Activated CD4-positive, alpha-beta T cell treated with anti-CD3 and anti-CD28 coated beads, Interleukin-2, amount 50 U/mL, for 1 hour (primary cell): ENCODE results near the gene PAGR1.
A peak's percentile ranks its signal among the peaks of the same experiment; 100 is the strongest.
"Not testable (repeated sequence)": the region's sequence is repeated elsewhere in the genome, so short reads cannot be mapped to it uniquely, and the experiment has no call there.

Experiments used
- DNase-seq: peaks from one replicate; pipeline ENCODE4 v3.0.0-alpha.2; 2020

PAGR1 gene

DNA sequence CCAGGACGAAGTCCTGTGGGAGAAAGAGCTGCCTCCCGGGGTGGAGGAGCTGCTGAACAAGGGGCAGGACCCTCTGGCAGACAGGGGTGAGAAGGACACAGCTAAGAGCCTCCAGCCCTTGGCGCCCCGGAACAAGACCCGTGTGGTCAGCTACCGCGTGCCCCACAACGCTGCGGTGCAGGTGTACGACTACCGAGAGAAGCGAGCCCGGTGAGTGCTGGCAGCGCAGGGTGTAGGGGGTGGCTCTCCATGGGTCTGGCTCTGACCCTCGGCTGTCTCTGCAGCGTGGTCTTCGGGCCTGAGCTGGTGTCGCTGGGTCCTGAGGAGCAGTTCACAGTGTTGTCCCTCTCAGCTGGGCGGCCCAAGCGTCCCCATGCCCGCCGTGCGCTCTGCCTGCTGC is 25.7 kb downstream of the PAGR1 start:
- DNase-seq, result no peak

DNA sequence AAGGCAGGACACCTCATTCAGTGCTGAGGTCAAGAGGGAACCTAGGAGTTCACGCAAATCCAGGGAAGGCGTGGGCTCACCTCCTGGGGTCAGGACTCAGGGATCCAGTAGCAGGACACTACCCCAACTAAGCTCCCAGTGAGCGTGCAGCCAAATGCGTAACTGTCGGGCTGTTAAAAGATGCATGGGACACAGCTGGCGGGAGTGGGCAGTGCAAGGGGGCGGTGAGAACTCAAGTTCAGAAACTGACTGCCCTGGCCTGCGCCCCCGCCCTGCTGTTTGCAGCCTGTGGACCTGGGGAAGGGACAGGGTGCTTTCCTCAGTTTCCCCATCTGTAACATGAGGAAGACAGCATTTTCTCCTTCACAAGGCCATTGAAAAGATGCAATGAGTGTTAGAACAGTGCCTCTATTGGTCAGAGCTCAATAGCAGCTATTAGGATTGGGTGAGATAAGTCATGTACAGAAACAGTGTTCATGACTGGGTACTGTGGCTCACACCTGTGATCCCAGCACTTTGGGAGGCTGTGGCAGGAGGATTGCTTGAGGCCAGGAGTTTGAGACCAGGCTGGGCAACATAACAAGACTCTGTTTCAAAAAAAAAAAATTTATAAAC is 26.9 kb downstream of the PAGR1 start:
- DNase-seq, result no peak

DNA sequence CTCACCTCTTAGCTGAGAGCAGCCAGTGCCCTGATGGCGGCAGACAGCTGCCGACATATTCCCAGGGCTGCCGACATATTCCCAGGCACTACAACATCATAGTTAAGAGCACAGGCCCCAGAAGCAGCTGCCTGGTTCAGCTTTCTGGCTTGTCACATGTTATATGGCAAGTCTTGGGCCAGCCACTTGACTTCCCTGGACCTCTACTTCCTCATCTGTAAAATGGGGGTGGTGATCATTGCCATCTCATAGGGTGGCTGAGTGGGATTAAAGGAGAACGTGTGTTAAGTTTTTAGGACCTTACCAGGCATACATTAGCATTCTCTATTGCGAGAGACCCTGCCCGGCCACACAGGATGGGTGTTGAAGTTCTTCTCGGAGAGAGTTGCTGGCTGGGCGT is 28.0 kb downstream of the PAGR1 start:
- DNase-seq, result no peak

DNA sequence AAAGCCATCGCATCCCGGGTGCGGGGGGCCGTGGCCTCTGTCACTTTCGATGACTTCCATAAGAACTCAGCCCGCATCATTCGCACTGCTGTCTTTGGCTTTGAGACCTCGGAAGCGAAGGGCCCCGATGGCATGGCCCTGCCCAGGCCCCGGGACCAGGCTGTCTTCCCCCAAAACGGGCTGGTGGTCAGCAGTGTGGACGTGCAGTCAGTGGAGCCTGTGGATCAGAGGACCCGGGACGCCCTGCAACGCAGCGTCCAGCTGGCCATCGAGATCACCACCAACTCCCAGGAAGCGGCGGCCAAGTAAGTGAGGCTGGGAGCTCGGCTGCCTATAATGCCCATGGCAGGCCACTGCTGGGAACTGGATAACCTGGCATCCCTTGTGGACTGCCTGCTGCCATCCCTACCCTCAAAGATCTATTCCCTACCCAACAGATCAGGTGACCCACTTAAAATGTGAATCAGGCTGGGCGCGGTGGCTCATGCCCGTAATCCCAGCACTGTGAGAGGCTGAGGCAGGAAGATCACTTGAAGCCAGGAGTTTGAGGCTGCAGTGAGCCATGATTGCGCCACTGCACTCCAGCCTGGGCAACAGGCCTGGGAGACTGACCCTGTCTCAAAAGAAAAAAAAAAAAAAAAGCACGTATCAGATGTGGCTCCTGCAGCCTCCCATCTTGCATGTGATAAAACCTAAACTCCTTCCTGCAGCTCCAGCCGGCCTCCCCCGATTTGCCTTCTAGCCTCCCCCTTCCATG is 28.8 kb downstream of the PAGR1 start:
- DNase-seq, result no peak

DNA sequence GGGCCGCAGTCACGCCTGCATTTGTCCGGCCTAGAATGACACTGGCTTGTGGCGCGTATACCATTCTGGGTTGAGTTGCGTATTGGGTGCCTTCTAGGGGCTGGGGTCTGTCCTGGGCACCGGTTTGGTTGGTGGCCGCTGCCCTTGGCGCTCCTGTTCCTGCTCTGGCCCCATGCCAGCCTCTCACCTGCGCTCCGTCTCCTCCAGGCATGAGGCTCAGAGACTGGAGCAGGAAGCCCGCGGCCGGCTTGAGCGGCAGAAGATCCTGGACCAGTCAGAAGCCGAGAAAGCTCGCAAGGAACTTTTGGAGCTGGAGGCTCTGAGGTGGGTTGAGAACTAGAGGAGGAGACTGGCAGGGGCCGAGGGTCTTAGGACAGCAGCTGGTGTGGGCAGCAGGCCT is 29.7 kb downstream of the PAGR1 start:
- DNase-seq, result no peak

DNA sequence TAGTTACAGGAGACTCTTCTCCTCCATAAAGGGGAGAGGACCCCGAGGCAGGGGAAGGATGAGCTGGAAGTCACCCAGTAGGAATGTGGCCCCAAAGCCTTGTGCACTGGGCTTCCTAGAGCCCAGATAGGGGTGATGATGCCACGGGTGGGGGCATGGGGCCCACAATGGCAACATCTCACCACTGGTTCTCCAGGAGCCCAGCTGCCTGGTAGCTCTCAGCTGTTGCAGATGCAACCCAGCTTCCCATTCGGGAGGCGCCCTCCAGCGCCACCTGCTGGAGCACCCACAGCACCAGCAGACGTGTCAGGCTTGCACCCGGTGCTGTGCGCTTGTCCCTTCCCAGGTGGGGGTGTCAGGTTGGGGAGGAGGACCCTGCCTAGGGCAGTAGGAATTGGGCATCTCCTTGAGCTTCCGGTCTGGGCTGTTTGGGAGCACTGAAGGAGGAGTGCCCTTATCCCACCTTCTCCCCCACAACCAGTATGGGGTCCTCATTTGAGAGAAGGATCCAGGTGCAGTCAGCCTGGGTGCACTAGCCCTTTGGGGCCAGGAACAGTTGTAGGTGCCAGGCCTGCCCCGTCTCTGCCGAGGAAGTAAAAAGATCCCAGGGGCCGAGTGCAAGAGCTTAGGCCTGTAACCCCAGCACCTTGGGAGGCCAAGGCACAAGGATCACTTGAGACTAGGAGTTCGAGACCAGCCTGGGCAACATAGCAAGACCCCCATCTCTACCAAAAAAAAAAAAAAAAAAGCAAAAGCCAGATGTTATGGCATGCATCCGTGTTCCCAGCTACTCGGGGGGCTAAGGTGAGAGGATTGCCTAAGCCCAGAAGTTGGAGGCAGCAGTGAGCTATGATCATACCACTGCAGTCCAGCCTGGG is 32.7 kb downstream of the PAGR1 start:
- peak; percentile 84 for DNase-seq

DNA sequence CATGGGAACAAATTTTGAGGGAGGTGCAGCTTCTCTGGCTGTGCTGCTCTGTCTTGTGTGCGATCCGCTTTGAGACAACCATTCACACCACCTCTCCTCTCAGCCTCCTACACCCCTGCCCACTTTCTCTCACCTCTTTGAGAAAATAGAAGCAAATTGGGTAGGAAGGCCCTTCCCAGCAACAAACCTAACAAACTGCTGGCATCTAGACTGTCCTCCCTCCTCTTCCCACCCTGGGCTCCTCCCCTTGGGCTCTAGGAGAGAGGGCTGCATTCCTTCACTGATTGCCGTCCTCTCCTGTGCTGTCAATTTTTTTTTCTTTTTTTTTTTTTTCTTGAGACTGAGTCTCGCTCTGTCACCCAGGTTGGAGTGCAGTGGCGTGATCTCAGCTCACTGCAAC is 33.6 kb downstream of the PAGR1 start:
- no peak for DNase-seq

DNA sequence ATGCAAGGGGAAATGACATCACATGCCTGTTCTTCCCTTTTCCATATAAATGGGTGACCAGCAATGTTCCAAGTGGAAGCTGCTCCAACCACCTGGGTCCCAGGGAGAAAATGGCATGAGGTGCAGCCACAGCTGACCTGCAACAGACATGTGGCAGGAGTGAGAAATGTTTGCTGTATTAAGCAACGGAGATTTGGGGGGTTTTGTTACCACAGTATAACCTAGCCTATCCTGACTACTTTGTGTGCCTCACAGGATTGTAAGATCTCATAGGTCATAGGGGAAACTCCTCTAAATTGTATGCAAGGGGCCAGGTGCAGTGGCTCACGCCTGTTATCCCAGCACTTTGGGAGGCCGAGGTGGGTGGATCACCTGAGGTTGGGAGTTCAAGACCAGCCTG is 35.0 kb downstream of the PAGR1 start:
- no peak for DNase-seq

DNA sequence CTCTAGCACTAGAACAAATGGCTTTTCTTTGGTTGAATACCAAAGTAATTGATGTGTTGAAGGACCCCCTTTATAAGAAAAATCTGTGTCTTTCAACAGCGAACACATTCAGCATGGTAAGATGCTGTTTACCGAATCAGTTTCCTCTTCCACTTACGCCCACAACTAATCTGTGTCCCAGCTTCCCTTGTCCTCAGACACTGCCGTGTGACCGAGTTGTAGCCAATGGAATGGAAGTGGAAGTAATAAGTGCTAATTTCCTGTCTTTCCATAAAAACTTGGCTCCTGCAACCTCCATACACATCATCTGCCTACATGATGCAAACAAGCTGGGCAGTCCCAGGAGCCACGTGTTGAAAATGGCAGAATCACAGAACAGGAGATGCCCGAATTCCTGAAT is 36.7 kb downstream of the PAGR1 start:
- no peak for DNase-seq

DNA sequence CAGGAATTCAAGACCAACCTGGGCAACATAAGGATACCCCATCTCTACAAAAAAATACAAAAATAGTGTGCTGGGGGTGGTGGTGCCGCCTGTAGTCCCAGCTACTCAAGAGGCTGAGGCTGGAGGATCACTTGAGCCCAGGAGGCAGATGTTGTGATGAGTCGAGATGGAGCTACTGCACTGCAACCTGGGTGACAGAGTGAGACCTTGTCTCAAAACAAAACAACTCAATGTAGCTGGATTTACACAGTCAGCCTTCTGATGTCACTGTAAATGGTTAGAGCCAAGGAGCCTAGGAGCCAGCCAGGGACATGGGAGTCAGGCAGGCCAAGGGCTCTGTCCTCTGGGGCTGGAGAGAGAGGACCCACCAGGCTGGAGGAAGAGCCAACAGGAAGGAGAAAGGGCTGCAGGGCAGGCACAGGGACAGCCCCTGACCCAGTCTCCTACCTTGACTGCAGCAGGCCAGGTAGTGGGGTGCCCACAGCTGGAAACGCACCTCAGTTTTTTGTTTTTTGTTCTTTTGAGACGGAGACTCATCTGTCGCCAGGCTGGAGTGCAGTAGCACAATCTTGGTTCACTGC is 38.7 kb downstream of the PAGR1 start:
- DNase-seq, result no peak

DNA sequence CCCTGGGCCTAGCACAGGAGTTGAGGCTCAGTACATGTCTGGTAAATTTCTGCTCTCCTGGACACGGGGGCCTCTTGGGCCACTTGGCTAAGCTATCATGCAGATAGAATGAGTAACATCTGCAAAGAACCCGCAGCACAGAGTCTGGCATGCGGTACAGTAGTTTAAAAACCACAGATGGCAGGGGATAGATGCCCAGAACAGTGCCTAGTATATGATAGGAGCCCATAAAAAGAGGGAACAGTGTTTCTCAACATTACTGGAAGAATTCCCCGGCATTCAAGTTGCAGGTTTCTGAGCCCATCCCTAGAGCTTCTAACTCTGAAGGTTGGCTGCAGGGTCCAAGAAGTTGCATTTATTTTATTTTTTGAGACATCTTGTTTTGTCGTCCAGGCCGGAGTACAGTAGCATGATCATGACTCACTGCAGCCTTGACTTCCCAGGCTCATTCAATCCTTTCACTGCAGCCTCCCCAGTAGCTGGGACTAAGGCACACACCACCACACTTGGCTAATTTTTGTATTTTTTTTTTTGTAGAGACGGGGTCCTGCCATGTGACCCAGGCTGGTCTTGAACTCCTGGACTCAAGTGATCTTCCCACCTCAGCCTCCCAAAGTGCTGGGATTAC is 41.3 kb downstream of the PAGR1 start:
- DNase-seq, result no peak

DNA sequence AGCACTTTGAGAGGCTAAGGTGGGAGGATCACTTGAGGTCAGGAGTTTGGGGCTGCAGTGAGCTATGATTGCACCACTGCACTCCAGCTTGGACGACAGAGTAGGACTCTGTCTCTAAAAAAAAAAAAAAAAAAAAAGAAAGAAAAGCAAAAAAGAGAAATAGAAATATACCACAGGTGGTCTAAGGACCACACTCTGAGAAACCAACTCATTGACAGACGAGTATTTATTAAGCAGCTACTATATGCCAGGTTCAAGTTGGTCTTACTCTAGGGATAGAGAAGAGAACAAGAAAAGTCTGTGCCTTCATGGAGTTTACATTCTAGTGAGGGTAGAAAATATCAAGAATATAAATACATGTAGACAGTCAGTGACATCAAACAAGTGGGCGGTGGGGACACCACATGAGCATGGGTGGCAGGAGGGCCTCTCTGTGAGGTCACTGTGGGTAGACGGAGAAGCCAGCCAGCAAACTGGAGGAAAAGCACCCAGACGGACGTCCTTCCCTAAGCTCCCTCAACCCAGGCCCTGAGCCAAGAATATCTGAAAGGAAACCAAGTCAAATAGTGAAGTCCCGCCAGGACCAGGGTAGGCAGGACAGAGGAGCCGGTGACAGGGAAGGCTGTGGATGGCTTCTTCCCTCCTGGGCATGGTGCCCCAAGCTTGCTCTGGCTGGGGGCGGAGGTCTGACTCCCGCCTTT is 42.3 kb downstream of the PAGR1 start:
- DNase-seq, result no peak

DNA sequence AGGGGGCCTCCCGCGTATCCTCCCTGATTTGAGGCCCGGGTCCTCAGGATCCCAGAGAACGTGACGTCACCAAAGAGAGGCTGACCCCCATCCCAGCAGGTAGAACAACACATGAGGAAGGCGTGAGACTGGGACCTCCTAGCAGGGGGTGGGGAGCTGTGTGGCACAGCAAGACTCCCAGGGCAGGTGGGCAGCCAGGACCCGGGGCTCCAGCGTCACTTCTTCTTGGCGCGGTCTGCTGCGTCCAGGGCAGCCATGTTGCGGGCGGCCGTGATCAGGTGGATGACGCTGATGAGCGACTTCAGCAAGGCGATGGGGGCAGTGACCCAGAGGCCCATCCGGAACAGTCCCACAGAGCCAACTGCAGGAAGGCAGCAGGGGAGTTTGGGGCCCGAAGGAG is 43.0 kb downstream of the PAGR1 start:
- no peak for DNase-seq

DNA sequence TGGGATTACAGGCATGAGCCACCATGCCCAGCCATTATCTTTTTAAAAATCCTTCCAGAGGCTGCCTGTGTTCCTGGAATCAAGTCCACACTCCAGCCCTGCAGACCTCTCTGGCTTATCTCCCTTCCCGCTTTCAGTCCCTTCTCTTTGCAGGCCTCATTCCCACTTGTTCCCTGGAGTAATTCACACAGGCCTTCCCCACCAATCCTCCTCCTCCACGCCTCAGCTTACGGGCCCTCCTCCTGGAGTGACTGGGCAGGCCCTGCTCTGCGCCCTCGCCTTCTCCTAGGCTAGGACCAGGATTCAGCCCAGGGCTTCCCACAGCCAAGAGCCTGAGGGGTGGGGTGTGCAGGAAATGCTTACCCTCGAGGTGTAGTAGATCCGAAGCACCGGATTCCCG is 44.3 kb downstream of the PAGR1 start:
- no peak for DNase-seq

DNA sequence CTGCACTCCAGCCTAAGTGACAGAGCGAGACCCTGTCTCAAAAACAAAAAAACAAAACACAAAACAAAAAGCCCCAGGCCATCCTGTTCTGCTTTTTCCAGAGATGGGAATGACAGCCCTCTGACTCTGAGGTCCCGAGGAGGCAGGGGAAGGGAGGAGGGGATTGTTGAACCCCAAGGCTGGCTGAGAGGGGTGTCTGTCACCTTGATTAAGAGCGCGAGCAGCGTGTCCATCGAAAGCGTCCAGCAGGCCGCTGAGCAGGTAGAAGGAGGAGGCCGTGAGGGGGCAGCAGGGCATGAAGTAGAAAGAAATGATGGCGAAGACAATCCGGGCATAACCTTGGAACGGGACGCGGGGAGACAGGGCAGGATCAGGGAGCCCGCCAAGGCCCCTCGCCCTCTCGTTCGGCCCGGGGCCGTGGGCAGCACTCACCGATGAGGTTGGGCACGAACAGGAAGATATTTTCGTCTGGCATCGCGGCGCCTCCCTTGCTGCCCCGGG is 46.5 kb downstream of the PAGR1 start:
- DNase-seq, result no peak

DNA sequence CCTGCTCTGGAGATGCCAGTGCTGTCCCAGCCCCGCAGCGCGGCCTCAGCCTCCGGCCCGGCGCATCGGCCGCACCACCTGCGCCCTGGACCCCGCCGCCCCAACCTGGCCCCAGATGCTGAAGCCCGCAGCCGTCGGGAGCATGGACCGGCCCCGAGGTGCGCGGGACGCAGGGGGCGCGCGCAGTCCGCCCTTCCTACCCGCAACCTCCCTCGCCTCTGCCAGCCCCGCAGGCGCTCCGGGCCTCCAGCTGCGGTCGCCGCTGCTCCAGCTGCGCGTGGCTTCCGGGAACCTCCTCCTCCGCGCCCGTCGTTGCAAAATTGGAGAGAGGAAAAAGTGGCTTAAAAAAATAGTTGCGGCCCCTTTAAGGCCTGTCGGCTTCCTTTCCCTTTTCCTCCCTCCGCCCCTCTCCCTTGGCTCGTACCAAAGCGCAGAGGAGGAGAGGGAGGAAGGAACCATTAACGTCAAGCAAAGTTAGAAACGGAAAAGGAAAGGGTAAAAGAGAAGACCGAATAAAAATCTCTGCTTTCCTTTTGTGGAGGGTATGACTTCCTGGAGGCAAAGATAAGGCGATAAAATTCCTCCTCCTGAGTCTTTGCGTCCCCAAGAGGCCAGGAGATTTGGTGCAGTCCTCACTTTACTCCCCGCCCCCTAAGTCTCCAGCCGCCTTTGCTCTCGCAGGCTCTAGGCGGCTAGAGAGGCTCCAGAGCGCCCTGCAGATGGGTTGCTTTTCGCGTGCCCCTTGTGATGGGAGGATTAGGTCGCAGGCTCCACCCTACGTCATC is 47.1 kb downstream of the PAGR1 start, which contains the start of gene CDIPT:
Gene CDIPT (minus strand): TSS at position 343 of the 785 bp plus-strand sequence. CDS start 369 bp downstream, outside the sequence.
- DNase-seq, result peak; percentile 90

DNA sequence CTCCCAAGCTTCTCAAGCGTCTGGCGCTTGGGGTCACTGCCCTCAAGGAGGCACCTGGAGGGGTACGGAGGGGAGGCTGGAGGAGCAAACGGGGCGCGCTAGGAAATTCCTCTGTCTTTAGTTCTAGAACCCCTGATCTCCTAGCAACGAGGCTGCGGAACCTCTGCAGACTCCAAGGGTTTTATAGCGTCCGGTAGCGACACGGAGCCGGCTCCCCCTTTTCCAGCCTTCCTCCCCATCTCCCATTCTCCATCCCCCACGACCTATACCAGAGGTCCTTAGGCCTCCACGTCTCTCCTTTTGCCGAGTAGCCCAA is 47.7 kb downstream of the PAGR1 start:
- no peak for DNase-seq

DNA sequence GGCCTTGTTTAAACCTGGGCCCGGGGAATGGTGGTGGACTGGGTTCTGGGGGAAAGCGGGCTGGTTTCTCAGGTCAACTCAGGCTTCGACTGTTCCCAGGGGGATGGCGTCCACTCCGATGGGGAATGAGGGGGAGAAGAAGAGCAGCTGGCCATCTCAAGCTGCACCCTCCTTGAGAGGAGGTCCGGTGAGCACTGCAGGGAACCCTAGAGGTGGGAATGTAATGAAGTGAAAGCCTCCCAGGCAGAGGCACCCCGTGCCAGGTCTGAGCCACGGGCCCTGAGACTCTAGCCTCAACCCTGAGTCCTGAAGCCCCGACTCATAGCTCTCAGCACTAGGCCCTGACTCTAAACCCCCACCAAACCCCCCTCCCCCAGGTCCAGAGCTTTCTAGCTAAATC is 48.3 kb downstream of the PAGR1 start:
- DNase-seq, result no peak

DNA sequence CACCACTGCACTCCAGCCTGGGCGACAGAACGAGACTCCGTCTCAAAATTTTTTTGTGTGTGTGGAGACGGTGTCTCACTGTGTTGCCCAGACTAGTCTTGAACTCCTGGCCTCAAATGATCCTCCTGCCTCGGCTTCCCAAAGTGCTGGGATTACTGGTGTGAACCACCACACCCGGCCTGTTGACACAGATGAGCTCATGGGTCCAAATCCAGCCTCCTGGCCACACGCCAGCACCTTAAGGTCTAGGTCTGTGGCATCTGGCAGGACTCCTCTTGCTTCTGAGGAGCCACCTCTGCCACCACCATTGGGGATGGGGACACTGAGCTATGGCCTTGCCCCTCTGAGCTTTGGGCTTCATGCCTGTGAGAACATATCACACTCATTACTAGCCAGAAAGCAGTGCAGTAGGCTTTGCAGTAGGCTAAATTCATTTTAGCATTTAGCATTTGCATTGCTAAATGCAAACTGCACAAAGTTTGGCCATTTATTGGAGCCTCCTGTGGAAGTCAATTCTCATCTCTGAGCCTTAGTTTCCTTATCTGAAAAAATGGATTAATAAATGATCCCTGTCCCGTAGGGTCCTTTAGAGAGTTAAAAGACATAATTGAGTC is 52.6 kb downstream of the PAGR1 start:
- no peak for DNase-seq

DNA sequence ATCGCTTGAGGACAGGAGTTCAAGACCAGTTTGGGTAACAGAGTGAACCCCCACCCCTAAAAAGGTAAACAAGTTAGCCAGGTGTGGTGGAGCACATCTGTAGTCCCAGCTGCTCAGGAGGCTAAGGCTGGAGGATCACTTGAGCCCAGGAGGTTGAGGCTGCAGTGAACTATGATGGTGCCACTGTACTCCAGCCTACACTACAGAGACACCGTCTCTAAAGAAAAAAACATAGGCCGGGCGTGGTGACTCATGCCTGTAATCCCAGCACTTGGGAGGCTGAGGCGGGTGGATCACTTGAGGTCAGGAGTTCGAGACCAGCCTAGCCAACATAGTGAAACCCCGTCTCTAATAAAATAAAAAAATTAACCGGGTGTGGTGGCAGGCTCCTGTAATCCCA is 53.1 kb downstream of the PAGR1 start:
- not testable (repeated sequence) for DNase-seq
